Adrenal gland (tissue), 12 donors: ENCODE data around the gene KIF5C. TPM values are rescaled to one million over a fixed set of nuclear protein-coding genes. Genes with fewer than 3 reads are reported as not detected.

ENCODE experiments used
- DNase-seq, 7 donors: peaks; one replicate each; pipeline ENCODE4 v3.0.0-alpha.2; 2019 to 2020
- H3K27ac ChIP-seq, 5 donors: fragments of 200-600 bp; sonication (generic) in 4 of 5; 1 replicate in 3 of 5; 2 replicates in 2 of 5; pipeline versions ENCODE4 v1.5.1 to v1.8.0; 2016 to 2020; ENCODE audit warnings: mild to moderate bottlenecking in 1 of 5
- H3K27me3 ChIP-seq: fragments of 200-600 bp; 2 replicates; pipeline ENCODE4 v1.8.0; 2021
- H3K36me3 ChIP-seq, 2 donors: fragments of 200-600 bp; replicated peaks in 1 of 2; 1 replicate in 1 of 2; 2 replicates in 1 of 2; pipeline versions ENCODE4 v1.5.1 to v1.8.0; 2018 to 2022
- H3K4me1 ChIP-seq, 2 donors: fragments of 200-600 bp; replicated peaks in 1 of 2; 1 replicate in 1 of 2; 2 replicates in 1 of 2; pipeline versions ENCODE4 v1.5.1 to v1.8.0; 2018 to 2021
- H3K4me3 ChIP-seq, 4 donors: fragments of 200-600 bp; sonication (generic) in 3 of 4; one replicate each; pipeline ENCODE4 v1.5.1; 2016 to 2018
- H3K9me3 ChIP-seq, 3 donors: fragments of 200-600 bp; sonication (generic) in 1 of 3; replicated peaks in 1 of 3; 1 replicate in 2 of 3; 2 replicates in 1 of 3; pipeline versions ENCODE4 v1.5.1 to v1.8.0; 2016 to 2021
- CTCF ChIP-seq, 6 experiments: fragments of 450-650 bp in 4 of 6; fragments of 200-600 bp in 2 of 6; sonication (generic) in 1 of 6; IDR thresholded peaks; 1 replicate in 5 of 6; 2 replicates in 1 of 6; pipeline versions ENCODE4 v1.5.1 to v1.8.0; 2016 to 2021; ENCODE audit warnings: antibody characterized with exemption in 6 of 6, mild to moderate bottlenecking in 2 of 6, moderate library complexity in 1 of 6
- POLR2A ChIP-seq, 2 donors: fragments of 450-650 bp; IDR thresholded peaks; one replicate each; pipeline ENCODE4 v1.6.1; 2017; ENCODE audit warnings: antibody characterized with exemption in 2 of 2, mild to moderate bottlenecking in 2 of 2, moderate library complexity in 1 of 2
- WGBS, 4 donors: extraction: QIAGEN DNeasy Blood & Tissue Kit in 2 of 4; methylation state at CpG; one replicate each; pipeline versions ENCODE4 v1.1.5 to v1.1.7; 2013 to 2017; 5-methylcytosine and 5-hydroxymethylcytosine counted together
- intact Hi-C, 2 donors: fragments of 100-400 bp; cut with DNase I; formaldehyde crosslinking; loops; one replicate each; pipeline versions ENCODE4 v1.14.1 to v1.15.0; 2022 to 2023
- polyA plus RNA-seq, 3 donors: library from polyadenylated mRNA; stranded (reverse); fragments of 200-250 nt in 2 of 3; fragments of 350-450 nt in 1 of 3; fragmentation: Illumina TruSeq in 1 of 3; extraction: RNeasy Lipid Tissue Mini Kit (QIAGEN cat#74804) in 1 of 3; gene quantifications; one replicate each; pipeline ENCODE4 v1.2.3, GENCODE V29; 2013 to 2014
- total RNA-seq, 9 donors: library from RNA; depleted of rRNA in 4 of 9; stranded (reverse); fragments of >200 nt in 4 of 9; fragments of 120-200 nt in 1 of 9; fragmentation: NEBNext Ultra II Directional in 1 of 9; extraction: Animal tissue kit (Norgen Biotek cat#: 25700) in 1 of 9; gene quantifications; one replicate each; pipeline versions ENCODE4 v1.1.0 to v1.2.4, GENCODE V29; 2013 to 2023
- donor health status: healthy with polysubstance abuse.
- donor health status: Bipolar disorder and iron deficiency.
- donor health status: DM: yes; HTN: yes; CAD: no.
- donor health status: DM: no; HTN: no; CAD: no.
- donor health status: DM: no; HTN: no; CAD: no.
- donor health status: DM: yes; HTN: yes; CAD: no.

The KIF5C gene
- total and polyA plus RNA-seq, 12 donors: 9.1 to 62.1 (median 19.3) TPM

DNA sequence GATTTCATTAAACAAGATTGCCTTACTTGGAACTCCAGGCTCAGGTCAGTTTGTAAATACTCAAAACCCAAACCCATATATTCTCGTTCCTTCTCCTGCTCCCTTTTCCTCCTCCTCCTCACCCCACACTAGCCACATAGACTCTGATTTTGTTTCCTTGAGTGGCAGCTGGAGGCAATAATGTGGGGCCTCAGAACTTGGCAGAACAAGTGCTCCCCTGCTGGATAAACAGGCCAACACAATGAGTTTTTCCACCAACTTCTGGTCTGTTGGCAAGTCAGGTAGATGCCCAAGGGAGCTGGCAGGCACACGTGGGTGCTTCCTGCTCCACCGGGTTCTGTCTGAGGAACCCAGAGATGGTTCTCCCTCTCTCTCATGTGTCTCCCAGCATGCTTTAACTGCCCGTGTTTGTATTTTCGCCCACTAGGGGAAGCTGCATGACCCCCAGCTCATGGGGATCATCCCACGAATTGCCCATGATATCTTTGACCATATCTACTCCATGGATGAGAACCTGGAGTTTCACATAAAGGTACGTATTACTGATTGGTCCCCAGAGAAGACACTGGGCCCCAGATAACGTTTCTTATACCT is 61.9 kb downstream of the KIF5C start:
- DNase-seq: no peak
- intact Hi-C loops: no loop called here
- no peaks in the 10 kb centered on the region for H3K4me1 ChIP-seq
- no peak overlapping the region for H3K4me3 ChIP-seq
- no peak for TF ChIP-seq POLR2A (IDR thresholded peaks at IDR 0.05)
- TF ChIP-seq CTCF (IDR thresholded peaks at IDR 0.05): peak in 1 of 6 experiments; percentile 12
- no peaks in the 10 kb centered on the region for H3K9me3 ChIP-seq
- WGBS, 4 donors: 82 to 91% (median 86%) methylated on average over 8 of the region's 8 CpGs
- no peaks in the 10 kb centered on the region for H3K36me3 ChIP-seq
- H3K27me3 ChIP-seq: no peaks in the 10 kb centered on the region
- H3K27ac ChIP-seq: no peak overlapping the region

DNA sequence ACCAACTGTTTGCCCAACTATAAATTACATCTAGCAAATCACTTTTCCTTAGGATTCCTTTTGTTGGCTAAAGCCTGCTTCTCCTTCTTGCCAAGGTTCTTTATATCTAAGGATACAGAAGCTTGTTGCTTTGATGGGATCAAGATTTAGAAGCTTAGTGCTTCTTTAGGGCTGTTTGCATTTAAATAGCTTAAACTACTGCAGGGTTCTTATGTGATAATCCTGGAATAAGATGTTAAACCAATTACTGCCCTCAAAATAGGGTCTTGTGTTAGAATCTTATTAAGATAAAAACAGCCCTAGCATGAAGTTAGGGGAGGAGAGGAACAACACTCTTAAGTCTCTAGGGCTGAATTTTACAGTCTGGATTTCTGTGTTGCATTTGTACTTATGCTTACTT is 64.2 kb downstream of the KIF5C start:
- H3K9me3 ChIP-seq: no peaks in the 10 kb centered on the region
- H3K4me3 ChIP-seq: no peak overlapping the region
- intact Hi-C loops: no loop called here
- no peaks in the 10 kb centered on the region for H3K36me3 ChIP-seq
- TF ChIP-seq CTCF (IDR thresholded peaks at IDR 0.05) (no peak), POLR2A (IDR thresholded peaks at IDR 0.05) (no peak)
- DNase-seq: no peak
- H3K27me3 ChIP-seq: no peaks in the 10 kb centered on the region
- no peak overlapping the region for H3K27ac ChIP-seq
- H3K4me1 ChIP-seq: no peaks in the 10 kb centered on the region

- WGBS, 4 donors: 73 to 85% (median 80%) methylated on average over 3 of the region's 3 CpGs
- no peaks in the 10 kb centered on the region for H3K9me3 ChIP-seq
- no peaks in the 10 kb centered on the region for H3K27me3 ChIP-seq
- TF ChIP-seq CTCF (IDR thresholded peaks at IDR 0.05) (no peak), POLR2A (IDR thresholded peaks at IDR 0.05) (no peak)
- no peak overlapping the region for H3K27ac ChIP-seq
- H3K4me1 ChIP-seq: no peaks in the 10 kb centered on the region
- intact Hi-C loops: no loop called here
- H3K36me3 ChIP-seq: no peaks in the 10 kb centered on the region
- no peak for DNase-seq
- no peak overlapping the region for H3K4me3 ChIP-seq
These were observed 68.1 kb downstream of the KIF5C start for GRCh38 chr2:148943097-148943496.

DNA sequence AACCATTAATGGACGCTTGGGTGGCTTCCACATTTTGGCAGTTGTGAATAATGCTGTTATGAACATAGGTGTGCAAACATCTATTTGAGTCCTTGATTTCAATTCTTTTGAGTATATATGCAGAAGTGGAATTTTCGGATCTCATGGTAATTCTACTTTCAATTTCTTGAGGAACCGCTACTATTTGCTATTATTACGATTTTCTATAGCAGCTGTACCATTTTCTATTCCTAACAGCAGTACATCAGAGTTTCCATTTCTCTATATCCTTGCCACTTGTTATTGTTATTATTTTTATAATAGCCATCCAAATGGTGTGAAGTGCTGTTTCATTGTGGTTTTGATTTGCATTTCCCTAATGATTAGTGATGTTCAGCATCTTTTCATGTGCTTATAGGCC is 69.5 kb downstream of the KIF5C start:
- H3K4me3 ChIP-seq: no peak overlapping the region
- intact Hi-C loops: no loop called here
- no peaks in the 10 kb centered on the region for H3K9me3 ChIP-seq
- TF ChIP-seq POLR2A (IDR thresholded peaks at IDR 0.05): no peak
- TF ChIP-seq CTCF (IDR thresholded peaks at IDR 0.05): no peak
- no peak for DNase-seq
- no peaks in the 10 kb centered on the region for H3K27me3 ChIP-seq
- H3K4me1 ChIP-seq: no peaks in the 10 kb centered on the region
- 76 to 92% (median 90%) methylated on average over 4 of the region's 4 CpGs for WGBS, 4 donors
- H3K36me3 ChIP-seq: no peaks in the 10 kb centered on the region
- no peak overlapping the region for H3K27ac ChIP-seq
